Loucy (cell line): ENCODE measurements around the gene COL8A1.

Experiments used
- CTCF ChIP-seq: fragments of 200-600 bp; sonication (generic); conservative IDR thresholded peaks from 2 replicates; pipeline ENCODE4 v1.5.1; 2014; ENCODE audit warnings: mild to moderate bottlenecking, antibody characterized with exemption, low read length
- EZH2phosphoT487 ChIP-seq: fragments of 200-600 bp; IDR thresholded peaks from 2 replicates; pipeline ENCODE4 v1.6.1; 2018; ENCODE audit warnings: antibody characterized with exemption, mild to moderate bottlenecking, moderate library complexity, borderline replicate concordance

GRCh38 chr3:99698932-99699331 is 60.5 kb downstream of the COL8A1 start:
- no peak for TF ChIP-seq CTCF
- TF ChIP-seq EZH2phosphoT487 = no peak
